ENCODE results near the gene SH3GLB2.

DNA sequence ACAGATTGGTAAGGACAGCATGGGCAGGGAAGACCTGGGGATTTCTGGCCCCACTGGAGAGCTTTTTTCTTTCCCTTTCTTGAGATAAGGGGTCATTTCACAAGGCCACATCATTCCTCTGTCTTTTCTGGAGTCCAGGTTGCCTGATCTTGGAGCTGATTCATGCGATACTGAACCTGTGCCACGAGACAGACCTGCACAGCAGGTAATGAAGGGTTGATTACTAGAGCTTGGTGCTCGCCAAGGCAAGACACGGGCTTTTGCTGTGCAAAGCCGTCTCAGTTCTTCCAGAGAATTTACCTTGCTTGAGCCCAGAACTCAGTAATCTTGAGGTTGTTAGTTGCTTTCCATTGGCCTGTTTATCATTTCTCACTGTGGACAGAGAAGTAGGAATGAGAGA is 41.5 kb downstream of the SH3GLB2 start:
- no peak for TF ChIP-seq EZH2 (IDR thresholded peaks at IDR 0.05; ENCODE audit: low read depth)
- TF ChIP-seq, protein P1, sequence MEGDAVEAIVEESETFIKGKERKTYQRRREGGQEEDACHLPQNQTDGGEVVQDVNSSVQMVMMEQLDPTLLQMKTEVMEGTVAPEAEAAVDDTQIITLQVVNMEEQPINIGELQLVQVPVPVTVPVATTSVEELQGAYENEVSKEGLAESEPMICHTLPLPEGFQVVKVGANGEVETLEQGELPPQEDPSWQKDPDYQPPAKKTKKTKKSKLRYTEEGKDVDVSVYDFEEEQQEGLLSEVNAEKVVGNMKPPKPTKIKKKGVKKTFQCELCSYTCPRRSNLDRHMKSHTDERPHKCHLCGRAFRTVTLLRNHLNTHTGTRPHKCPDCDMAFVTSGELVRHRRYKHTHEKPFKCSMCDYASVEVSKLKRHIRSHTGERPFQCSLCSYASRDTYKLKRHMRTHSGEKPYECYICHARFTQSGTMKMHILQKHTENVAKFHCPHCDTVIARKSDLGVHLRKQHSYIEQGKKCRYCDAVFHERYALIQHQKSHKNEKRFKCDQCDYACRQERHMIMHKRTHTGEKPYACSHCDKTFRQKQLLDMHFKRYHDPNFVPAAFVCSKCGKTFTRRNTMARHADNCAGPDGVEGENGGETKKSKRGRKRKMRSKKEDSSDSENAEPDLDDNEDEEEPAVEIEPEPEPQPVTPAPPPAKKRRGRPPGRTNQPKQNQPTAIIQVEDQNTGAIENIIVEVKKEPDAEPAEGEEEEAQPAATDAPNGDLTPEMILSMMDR (conservative IDR thresholded peaks at IDR 0.05) = no peak

Data from PC-9 (cell line).